Liver (tissue), 9 donors: ENCODE results near the gene SBF2. TPM values are rescaled to one million over a fixed set of nuclear protein-coding genes. Genes with fewer than 3 reads are reported as not detected.

Experiments
- DNase-seq: peaks from one replicate; pipeline ENCODE4 v3.0.0-alpha.2; 2017; ENCODE audit warnings: low spot score
- H3K27ac ChIP-seq, 2 donors: one replicate each; pipeline ENCODE4 v1.7.0; 2013; ENCODE audit warnings: inconsistent platforms in 2 of 2, low read length in 2 of 2, control low read depth in 1 of 2, low read depth in 1 of 2, mild to moderate bottlenecking in 1 of 2
- H3K27me3 ChIP-seq, 4 donors: one replicate each; pipeline versions ENCODE4 v1.6.1 to v1.7.0; 2013; ENCODE audit warnings: low read length in 3 of 4, inconsistent platforms in 1 of 4, mild to moderate bottlenecking in 1 of 4, moderate library complexity in 1 of 4; ENCODE audit not compliant: control insufficient read depth in 4 of 4, insufficient read depth in 4 of 4
- H3K36me3 ChIP-seq, 4 donors: one replicate each; pipeline versions ENCODE4 v1.6.1 to v1.7.0; 2013; ENCODE audit warnings: low read length in 3 of 4, mild to moderate bottlenecking in 3 of 4, low read depth in 1 of 4, moderate library complexity in 1 of 4; ENCODE audit not compliant: control insufficient read depth in 4 of 4, insufficient read depth in 3 of 4
- H3K4me1 ChIP-seq, 4 donors: one replicate each; pipeline versions ENCODE4 v1.6.1 to v1.7.0; 2013; ENCODE audit warnings: low read length in 3 of 4, mild to moderate bottlenecking in 3 of 4, moderate library complexity in 1 of 4; ENCODE audit not compliant: control insufficient read depth in 4 of 4, insufficient read depth in 4 of 4
- H3K4me3 ChIP-seq, 3 donors: one replicate each; pipeline versions ENCODE4 v1.6.1 to v1.7.0; 2013; ENCODE audit warnings: low read length in 3 of 3, control low read depth in 1 of 3, low read depth in 1 of 3, mild to moderate bottlenecking in 1 of 3
- H3K9ac ChIP-seq, 2 donors: one replicate each; pipeline ENCODE4 v1.7.0; 2013; ENCODE audit warnings: low read length in 2 of 2, mild to moderate bottlenecking in 2 of 2, moderate library complexity in 2 of 2, control low read depth in 1 of 2, low read depth in 1 of 2
- H3K9me3 ChIP-seq, 4 donors: one replicate each; pipeline versions ENCODE4 v1.6.1 to v1.7.0; 2013; ENCODE audit warnings: low read length in 3 of 4; ENCODE audit not compliant: control insufficient read depth in 4 of 4
- ATF3 ChIP-seq: IDR thresholded peaks from 2 replicates; pipeline ENCODE4 v1.6.1; 2016; ENCODE audit warnings: antibody characterized with exemption
- CTCF ChIP-seq: fragments of 150-350 bp; IDR thresholded peaks from 2 replicates; pipeline ENCODE4 v1.5.1; 2017; ENCODE audit warnings: improper control_type of control experiment, low read depth, low read length; ENCODE audit not compliant: missing input control
- FOXA1 ChIP-seq: IDR thresholded peaks from 2 replicates; pipeline ENCODE4 v1.6.1; 2016; ENCODE audit warnings: antibody characterized with exemption
- FOXA2 ChIP-seq: IDR thresholded peaks from 2 replicates; pipeline ENCODE4 v1.6.1; 2016; ENCODE audit warnings: antibody characterized with exemption
- GABPA ChIP-seq, 2 donors: IDR thresholded peaks in 1 of 2; conservative IDR thresholded peaks in 1 of 2; 2 replicates each; pipeline ENCODE4 v1.6.1; 2016; ENCODE audit warnings: antibody characterized with exemption in 2 of 2, mild to moderate bottlenecking in 1 of 2, moderate library complexity in 1 of 2
- HNF4A ChIP-seq, 2 donors: conservative IDR thresholded peaks; 2 replicates each; pipeline ENCODE4 v1.6.1; 2016; ENCODE audit warnings: antibody characterized with exemption in 2 of 2, mild to moderate bottlenecking in 2 of 2
- HNF4G ChIP-seq: IDR thresholded peaks from 2 replicates; pipeline ENCODE4 v1.6.1; 2016; ENCODE audit warnings: antibody characterized with exemption
- JUND ChIP-seq, 2 donors: IDR thresholded peaks; 2 replicates each; pipeline ENCODE4 v1.6.1; 2016; ENCODE audit warnings: antibody characterized with exemption in 2 of 2
- NR2F2 ChIP-seq: IDR thresholded peaks from 2 replicates; pipeline ENCODE4 v1.6.1; 2016; ENCODE audit warnings: antibody characterized with exemption
- RAD21 ChIP-seq, 2 donors: IDR thresholded peaks; 2 replicates each; pipeline ENCODE4 v1.6.1; 2016; ENCODE audit warnings: antibody characterized with exemption in 2 of 2, mild to moderate bottlenecking in 2 of 2
- REST ChIP-seq: IDR thresholded peaks from 2 replicates; pipeline ENCODE4 v1.6.1; 2016; ENCODE audit warnings: antibody characterized with exemption, mild to moderate bottlenecking
- RXRA ChIP-seq, 2 donors: IDR thresholded peaks; 2 replicates each; pipeline ENCODE4 v1.6.1; 2017 to 2018; ENCODE audit warnings: antibody characterized with exemption in 2 of 2, mild to moderate bottlenecking in 1 of 2
- SP1 ChIP-seq: IDR thresholded peaks from 2 replicates; pipeline ENCODE4 v1.6.1; 2018; ENCODE audit warnings: antibody characterized with exemption, mild to moderate bottlenecking
- TAF1 ChIP-seq: conservative IDR thresholded peaks from 2 replicates; pipeline ENCODE4 v1.6.1; 2016; ENCODE audit warnings: antibody characterized with exemption, mild to moderate bottlenecking
- YY1 ChIP-seq: IDR thresholded peaks from 2 replicates; pipeline ENCODE4 v1.6.1; 2016; ENCODE audit warnings: antibody characterized with exemption, mild to moderate bottlenecking
- ZBTB33 ChIP-seq: IDR thresholded peaks from 2 replicates; pipeline ENCODE4 v1.6.1; 2016; ENCODE audit warnings: antibody characterized with exemption
- WGBS: extraction: QIAGEN DNeasy Blood & Tissue Kit; methylation state at CpG from one replicate; pipeline ENCODE4 v1.1.7; 2013; 5-methylcytosine and 5-hydroxymethylcytosine counted together
- polyA plus RNA-seq, 2 donors: library from polyadenylated mRNA; stranded (reverse) in 1 of 2; unstranded in 1 of 2; fragments of 200-250 nt in 1 of 2; fragments of >200 nt in 1 of 2; fragmentation: Nextera tagmentation in 1 of 2; extraction: Ambion mirVana in 1 of 2; gene quantifications; one replicate each; pipeline versions ENCODE4 v1.2.1 to v1.2.3, GENCODE V29; 2013 to 2015
- total RNA-seq, 2 donors: library from RNA; depleted of rRNA; stranded (reverse); fragments of >200 nt; gene quantifications; one replicate each; pipeline ENCODE4 v1.2.3, GENCODE V29; 2014
- TF ChIP-seq, protein P1 (sequence below): IDR thresholded peaks from 2 replicates; pipeline ENCODE4 v1.6.1; 2016; ENCODE audit warnings: antibody characterized with exemption
- donor health status: healthy.
- donor health status: healthy.
- donor health status: healthy.
- donor health status: healthy.
- donor health status: healthy.

Gene SBF2
- total and polyA plus RNA-seq, 4 donors, result 7.5 to 31.3 (median 14.7) TPM

GRCh38 chr11:9821008-9821752 lies 472.8 kb downstream of the SBF2 start:
- 91% methylated on average over 7 of the region's 7 CpGs for WGBS
- H3K27me3 ChIP-seq, result no peaks in the 10 kb centered on the region

More at GRCh38 chr11:9821008-9821752, 472.8 kb downstream of the SBF2 start:
- H3K36me3 ChIP-seq, result peaks cover 0 to 4% (median 2%) of the 10 kb centered on the region in 4 donors
- H3K9ac ChIP-seq, result no peak overlapping the region
- H3K4me3 ChIP-seq, result no peak overlapping the region
- no peak overlapping the region for H3K27ac ChIP-seq
- no peaks in the 10 kb centered on the region for H3K9me3 ChIP-seq
- DNase-seq, result no peak
- no peak for TF ChIP-seq YY1
- TF ChIP-seq RAD21 (IDR thresholded peaks at IDR 0.05), result no peak
- TF ChIP-seq TAF1, result no peak
- no peak for TF ChIP-seq REST
- TF ChIP-seq HNF4A (conservative IDR thresholded peaks at IDR 0.05), result no peak
- TF ChIP-seq NR2F2, result no peak
- no peak for TF ChIP-seq FOXA2
- TF ChIP-seq ZBTB33, result no peak
- no peak for TF ChIP-seq HNF4G
- no peak for TF ChIP-seq RXRA (IDR thresholded peaks at IDR 0.05)
- TF ChIP-seq SP1, result no peak
- TF ChIP-seq, protein P1, sequence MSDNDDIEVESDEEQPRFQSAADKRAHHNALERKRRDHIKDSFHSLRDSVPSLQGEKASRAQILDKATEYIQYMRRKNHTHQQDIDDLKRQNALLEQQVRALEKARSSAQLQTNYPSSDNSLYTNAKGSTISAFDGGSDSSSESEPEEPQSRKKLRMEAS, result no peak
- TF ChIP-seq JUND (IDR thresholded peaks at IDR 0.05), result no peak
- no peak for TF ChIP-seq CTCF
- no peak for TF ChIP-seq FOXA1
- TF ChIP-seq ATF3, result no peak
- TF ChIP-seq GABPA (IDR thresholded peaks at IDR 0.05 in 1 of 2, conservative IDR thresholded peaks at IDR 0.05 in 1 of 2), result no peak
- H3K4me1 ChIP-seq, result no peaks in the 10 kb centered on the region
